NOMO-1 treated with dmso at 0.1 percent for 144 hours (cell line): ENCODE measurements around the gene GJB6.

ENCODE experiments used
- DNase-seq: peaks from one replicate; lab custom pipeline; 2025; ENCODE audit not compliant: unreplicated experiment; lab: John Stamatoyannopoulos, UW

GJB6 gene

GRCh38 chr13:20188667-20189553 lies 43.2 kb downstream of the GJB6 start:
- DNase-seq, result peak; percentile 90

- DNase-seq, result no peak
These were observed 45.3 kb downstream of the GJB6 start for GRCh38 chr13:20186771-20187170.

- DNase-seq, result no peak
These were observed 46.6 kb downstream of the GJB6 start for GRCh38 chr13:20185366-20186056.

GRCh38 chr13:20182231-20182846 lies 49.8 kb downstream of the GJB6 start:
- peak; percentile 54 for DNase-seq

GRCh38 chr13:20181188-20181587 lies 50.9 kb downstream of the GJB6 start:
- no peak for DNase-seq

GRCh38 chr13:20178156-20178555 lies 54.0 kb downstream of the GJB6 start:
- no peak for DNase-seq

- DNase-seq, result no peak
These were observed 54.9 kb downstream of the GJB6 start for GRCh38 chr13:20177049-20177831.

- DNase-seq, result no peak
These were observed 56.0 kb downstream of the GJB6 start for GRCh38 chr13:20175907-20176652.

- DNase-seq, result no peak
These were observed 56.7 kb downstream of the GJB6 start for GRCh38 chr13:20175406-20175794.

- DNase-seq, result peak; percentile 93
These were observed 57.3 kb downstream of the GJB6 start for GRCh38 chr13:20174656-20175405.

GRCh38 chr13:20173116-20173746 lies 58.9 kb downstream of the GJB6 start:
- no peak for DNase-seq
